Medulla oblongata (tissue), 1 donor: ENCODE results near the gene TRIM62.

Experiments
- DNase-seq: peaks from one replicate; pipeline ENCODE4 v3.0.0-alpha.2; 2015; ENCODE audit errors: extremely low spot score

TRIM62 gene

DNA sequence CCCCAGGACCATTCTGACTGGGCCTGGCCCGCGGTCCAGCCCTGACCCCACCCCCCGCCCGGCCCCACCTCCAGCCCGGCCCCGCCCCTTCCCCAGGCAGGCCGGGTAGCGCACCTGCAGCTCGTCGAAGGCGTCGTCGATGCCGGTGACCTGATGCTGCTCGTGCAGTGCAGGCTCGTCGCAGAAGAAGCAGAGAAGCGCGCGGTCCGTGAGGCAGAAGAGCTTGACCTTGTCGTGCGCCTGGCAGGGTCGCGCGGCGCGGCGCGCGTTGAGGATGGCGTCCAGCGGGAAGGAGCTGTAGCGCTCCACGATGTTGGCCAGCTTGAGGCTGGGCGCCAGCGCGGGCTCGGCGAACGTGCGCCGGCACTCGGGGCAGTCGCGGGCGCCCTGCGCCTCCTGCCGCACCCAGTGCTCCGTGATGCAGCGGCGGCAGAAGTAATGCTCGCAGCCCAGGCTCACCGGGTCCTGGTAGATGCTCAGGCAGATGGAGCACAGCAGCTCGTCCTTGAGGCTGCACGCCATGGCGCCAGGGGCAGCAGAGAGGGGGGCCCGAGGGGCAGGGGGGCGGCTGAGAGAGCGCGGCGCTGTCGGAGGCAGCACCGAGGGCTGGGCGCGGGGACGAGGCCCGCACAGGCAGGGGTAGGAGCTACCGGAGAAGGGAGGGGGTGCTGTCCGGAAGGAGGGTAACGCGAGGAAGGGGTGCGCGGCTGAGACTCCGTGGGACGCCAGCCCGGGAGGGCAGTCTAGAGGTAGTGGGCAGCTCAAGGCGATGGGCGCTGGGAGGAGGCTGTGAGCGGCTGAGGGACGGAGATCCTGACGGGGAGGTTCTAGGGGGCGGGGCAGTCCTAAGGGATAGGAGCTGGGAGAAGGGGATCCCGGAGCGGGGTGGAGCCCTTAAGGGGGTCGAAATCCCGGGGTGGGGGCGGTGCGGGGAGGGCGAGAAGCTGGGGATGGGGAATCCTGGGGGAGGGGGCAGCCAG lies 642 bp downstream of the TRIM62 start:
- no peak for DNase-seq

DNA sequence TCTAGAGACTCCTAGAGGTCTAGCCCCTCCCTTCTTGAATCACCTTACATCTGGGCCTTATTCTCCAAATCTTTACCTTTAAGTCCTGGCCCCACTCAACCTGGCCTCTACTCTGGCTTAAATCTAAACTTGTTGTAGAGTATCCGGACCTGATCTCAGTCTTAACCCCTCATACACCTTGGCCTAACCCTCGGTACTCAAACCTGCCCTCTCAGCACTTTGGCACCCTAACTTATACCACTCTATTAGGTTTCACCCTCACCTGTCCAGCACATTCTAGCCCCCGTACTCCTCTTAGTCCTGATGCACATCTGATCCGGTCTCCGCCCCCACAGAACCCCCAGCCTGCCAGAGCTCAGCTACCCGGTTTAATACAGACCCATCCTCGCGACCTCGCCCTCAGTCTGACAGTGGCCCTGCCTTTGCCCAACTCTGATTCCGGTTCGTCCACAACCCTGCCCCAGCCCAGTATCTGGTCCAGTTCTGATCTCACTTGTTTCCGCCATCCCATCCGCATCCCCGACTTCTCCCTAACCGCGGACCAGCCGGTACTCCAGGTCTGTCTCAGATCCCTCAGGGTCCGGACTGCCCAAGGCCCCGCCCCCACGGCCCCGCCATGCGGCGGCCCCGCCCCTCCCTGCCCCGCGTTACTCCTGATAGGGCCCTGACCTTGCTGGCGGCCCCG lies 1.5 kb downstream of the TRIM62 start:
- peak; percentile 94 for DNase-seq

DNA sequence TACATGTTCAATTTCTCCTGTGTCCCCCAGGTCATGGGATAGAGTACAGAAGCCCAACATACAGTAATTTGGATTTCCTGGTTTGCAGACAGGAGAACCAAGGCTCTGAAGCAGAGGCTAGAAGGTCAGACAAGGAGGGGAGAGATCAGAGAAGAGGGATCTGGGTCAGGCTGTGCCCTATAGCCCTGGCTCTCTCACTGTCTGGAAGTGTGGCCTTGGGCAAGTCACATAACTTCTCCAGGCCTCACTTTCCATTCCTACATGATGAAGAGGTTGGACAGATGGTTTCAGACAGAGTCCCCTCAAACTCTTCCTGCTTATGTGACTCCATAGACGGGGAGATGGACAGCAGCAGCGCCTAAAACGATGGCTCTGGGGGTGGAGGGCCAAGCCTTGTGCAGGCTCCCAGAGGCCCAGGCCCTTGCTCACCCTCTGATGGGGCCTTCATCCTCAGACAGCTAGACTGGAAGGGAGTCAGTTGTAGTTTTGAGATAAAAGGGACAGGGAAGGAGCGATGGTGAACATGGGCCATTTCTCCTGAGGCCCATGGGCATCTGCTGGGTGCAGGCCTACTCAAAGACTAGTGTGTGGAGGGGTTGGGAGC lies 2.9 kb downstream of the TRIM62 start:
- no peak for DNase-seq

DNA sequence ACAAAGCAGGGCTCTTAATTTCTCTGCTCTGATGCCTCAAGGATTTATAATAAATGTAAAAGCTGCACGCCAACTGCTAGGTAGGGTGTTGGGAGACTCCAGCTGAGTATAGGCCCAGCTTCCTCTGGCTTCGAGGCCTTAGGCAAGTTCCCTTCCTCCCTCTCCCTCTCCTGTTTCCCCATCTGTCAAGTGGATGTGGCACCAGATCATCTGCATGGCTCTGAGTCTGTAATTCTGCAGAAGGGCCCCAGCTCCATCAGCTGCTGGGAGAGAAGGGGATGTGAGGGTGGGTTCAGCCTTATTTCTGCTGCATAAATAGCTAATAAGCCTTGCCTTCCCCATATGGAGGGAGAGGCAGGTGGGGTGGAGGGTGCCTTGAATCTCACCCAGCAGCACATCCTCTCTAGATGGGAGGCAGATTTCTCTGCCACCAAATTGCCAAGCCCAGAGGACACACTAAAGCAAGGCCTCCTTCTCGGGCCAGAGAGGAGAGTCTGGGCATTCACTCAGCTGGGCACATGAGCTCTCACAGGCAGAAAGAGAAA lies 3.8 kb downstream of the TRIM62 start:
- no peak for DNase-seq

DNA sequence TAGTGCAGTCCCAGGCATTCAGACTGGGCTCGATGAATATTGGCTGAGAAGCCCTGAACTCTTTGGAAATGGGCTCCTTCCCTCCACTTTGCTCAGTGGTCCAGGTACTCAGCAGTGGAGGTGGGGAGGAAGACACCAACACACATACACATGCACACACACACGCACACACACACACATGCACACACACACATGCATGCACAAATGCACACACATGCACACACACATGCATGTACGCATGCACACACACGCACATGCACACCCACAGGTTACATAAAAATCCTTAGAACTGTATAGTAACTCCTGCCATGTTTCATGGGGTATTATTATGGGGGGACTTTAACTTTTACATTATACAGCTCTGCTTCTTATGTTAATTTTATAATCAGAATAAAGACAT lies 5.0 kb downstream of the TRIM62 start:
- no peak for DNase-seq

DNA sequence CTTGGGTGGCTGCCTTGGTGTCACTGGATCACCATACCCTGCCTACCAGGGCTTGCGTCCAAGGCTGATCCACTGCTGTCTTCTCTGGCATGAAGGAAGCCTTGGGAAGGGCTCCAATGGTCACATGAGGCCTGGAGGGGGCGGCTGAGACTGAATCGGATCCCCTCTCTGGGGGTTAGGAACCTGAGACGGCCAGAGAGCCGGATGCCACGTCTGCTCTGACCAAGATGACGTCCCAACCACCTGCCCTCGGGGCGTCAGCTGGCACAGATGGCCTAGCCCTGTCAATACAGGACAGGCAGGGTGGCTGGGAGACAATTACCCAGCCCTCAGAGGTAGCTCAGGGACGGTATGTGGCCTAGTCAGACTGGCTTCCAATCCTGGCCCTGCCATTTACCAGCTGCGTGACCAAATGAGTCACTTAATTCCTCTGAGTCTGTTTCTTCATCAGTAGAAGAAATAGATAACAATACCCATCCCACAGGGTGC lies 5.4 kb downstream of the TRIM62 start:
- DNase-seq, result peak; percentile 50

DNA sequence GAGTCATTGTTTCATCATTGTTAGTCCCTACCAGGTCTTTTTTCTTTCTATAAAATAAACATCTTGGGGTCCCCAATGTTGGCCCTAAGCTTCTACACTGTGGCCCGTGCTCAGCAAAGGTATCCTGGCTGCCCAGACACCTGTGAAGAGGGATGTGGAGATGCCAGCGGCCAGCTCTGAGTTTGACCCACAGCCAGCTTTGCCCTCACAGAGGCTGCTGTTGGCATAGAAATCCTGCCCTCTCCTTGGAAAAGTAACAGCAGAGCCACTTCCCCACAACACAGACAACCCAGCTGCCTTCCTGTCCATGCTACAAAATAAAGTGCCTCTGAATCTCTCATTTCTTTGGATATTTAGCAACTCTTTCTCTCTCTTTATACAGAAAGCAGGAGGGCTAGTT lies 6.0 kb downstream of the TRIM62 start:
- DNase-seq, result no peak

DNA sequence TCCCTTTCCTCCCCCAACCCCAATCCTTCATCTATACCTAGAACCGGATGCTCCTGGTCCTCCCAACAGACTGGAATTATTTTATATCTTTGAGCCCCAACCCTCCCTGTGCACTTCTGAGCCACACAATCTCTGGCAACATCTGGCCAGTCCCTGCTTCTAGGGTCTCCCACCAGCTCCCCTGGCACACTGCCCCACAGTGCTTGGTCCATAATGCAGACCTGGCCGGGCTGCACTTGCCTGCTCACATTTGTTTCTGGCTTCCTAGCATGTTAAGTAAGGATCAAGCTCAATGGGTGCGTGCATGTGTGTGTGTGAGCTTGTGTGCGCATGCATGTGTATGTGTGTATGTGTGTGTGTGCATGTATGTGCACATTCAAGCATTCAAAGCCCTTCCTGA lies 8.8 kb downstream of the TRIM62 start:
- no peak for DNase-seq

DNA sequence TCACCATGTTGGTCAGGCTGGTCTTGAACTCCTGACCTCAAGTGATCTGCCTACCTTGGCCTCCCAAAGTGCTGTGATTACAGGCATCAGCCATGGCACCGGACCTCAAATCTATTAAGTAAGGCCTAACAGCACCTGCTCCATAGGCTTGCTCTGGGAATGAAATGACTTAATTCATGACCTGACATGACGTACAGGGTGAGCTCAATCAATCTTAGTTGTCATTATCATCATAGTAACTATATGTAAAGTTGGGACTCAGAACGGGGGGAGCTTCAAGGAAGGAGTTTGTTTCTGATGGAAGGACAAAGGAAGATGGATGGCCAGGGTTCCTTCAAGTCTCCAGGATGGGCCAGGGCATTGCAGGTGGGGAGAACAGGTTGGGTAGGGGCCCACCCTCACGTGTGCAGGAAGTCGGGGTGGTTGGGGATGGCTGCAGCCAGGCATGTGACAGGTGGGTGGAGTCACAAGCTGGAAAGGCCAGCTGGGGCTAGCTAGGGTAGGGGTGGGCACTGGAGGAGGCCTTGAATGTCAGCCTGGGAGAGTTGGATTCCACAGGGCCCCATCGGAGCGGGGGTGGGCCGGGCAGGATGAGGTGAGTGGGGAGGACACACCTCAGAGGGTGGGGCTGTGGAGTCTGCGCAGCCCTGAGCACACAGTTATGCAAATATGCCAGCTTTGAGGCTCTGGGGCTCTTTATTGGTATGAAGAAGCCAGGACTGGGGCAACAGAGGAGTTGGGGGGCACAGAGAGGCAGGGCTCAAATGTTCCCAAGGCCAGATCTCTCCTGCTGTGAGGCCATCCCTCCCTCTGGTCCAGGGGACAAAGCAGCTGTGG lies 9.6 kb downstream of the TRIM62 start:
- DNase-seq, result no peak

DNA sequence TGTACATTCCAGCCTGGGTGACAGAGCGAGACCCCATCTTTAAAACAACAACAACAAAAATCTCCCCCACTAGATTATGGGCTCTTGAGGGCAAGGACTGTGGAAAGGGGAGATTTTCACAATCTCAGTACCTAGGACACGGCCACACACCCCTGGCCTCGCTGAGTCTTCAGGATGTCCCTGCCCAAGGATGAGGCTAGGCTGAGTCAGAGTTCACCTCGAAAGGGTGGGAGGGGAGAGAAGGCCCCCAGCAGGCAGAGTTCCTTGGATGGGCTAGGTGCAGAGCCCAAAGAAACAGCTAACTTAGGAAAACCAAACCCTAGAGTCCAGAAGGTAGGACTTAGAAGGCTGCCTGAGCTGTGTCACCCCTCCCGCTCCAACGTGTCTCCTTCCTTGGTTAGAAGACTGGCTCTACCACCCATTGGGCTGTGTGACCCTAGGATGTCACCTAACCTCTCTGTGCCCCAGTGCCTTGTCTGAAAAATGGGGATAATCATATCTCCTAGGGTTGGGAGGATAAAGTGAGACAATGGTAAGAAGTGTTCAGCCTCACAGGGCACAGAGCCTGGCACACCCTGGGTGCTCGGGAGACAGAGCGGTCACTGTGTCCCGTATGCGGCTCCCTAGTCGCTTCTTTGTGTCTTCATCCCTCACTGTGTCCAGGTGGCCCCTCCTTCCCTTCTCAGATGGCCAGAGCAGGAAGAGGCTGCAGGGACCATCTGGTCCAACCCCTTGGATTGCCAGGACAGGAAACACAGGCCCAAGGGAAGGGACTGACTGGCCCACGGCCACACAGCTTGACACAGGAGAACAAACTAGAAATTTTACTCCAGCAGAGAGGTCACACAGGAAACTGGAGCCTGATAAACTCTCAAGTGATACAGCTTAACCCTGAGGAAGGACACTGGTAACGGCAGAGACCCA lies 11.2 kb downstream of the TRIM62 start:
- DNase-seq, result peak; percentile 77

DNA sequence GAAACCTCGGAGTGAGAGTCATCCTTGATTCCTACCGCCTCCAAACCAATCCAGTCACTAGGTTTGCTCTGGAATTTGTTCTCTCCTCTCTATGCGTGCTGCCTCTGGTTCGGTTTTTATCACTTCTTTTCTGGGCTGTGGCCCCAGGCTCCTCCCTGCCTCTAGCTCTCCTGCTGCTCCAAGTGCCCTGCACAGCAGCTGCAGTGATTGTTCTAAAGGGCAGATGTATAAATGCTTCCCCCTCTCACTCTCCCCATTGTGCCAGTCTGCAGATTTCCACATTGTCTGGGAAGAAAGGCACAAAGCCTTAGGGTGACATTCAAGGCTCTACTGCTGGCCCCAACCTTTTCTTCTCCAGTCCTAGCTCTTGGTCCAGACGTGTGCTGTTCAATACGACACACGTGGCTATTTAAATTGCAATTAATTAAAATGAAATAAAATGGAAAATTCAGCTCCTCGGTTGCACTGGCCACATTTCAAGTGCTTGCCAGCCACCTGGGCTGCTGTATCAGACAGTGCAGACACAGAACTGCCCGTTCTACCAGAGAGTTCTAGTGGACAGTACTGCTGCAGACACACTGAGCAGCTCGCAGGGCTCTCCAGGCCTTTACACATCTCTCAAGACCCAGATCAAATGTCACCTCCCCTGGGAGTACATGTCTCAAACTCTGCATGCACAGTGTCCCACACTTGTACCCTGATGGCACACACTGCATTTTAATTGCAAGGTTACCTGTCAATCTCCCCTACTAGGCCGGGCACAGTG lies 12.4 kb downstream of the TRIM62 start:
- DNase-seq, result peak; percentile 77

DNA sequence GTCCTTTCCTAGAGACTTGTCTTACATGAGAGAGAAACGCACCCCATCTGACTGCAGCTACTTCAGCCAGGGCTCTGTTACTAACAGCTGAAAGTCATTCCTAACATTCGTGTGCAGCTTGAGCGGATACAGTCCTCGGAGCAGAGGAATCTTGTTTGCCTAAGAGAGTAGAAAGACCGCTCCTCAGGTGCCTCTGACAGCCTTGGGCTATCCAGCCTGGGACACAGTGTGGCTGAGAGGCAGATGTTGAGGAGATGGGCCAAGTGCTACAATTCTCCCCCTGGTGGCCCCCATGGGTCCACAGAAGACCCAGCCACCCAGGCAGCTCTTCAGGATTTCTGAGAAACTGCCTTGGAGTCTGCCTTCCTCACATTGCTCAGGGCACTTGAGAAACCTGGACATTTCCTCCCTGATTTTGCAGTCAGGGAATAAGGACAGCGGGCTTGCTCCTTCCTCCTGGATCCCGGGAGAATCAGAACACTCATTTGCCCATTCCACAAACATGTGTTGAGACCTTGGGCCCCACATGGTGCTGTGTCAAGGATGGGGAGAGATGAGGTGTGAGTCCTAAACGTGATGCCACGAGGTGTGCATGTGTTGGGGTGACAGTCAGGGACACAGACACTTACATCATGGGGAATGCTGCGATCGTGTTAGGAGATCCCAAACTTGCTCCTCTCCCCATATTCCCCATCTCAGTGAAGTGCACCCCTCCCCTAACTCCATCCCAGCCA lies 13.1 kb downstream of the TRIM62 start:
- DNase-seq, result no peak

DNA sequence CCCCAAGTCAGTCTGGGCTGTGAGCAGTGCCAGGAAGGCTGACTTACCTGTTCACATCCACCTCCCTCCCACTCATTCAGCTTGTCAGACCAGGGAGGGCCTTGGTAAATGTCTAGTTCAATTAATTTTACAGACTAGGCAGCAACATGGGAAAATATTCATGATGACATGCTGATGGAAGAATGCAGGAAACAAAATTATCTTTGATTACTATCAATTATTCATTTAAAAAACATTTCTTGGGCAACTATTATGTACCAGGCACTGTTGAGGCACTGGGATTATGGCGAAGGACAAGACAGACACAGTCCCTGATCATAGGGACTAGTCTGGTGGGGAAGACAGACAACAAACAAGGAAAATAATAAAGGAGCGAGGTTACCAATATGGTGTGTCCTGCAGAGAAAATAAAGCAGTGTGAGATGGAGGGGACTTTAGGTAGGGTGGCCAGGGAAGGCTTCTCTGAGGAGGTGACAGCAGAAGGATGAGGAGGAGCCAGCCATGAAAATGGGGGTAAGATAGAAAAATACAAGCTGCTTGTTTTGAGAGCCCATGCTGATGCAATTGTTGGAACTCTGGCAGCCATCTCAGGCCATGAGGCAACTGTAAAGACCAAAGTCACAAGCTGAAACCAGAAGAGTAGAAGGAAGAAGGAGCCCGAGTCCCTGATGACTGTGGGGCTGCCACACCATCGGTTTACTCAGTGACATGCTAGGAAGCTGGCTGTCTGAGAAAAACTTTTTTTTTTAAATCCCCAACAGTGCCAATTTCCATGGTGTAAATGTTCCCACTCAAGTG lies 14.0 kb downstream of the TRIM62 start:
- no peak for DNase-seq

DNA sequence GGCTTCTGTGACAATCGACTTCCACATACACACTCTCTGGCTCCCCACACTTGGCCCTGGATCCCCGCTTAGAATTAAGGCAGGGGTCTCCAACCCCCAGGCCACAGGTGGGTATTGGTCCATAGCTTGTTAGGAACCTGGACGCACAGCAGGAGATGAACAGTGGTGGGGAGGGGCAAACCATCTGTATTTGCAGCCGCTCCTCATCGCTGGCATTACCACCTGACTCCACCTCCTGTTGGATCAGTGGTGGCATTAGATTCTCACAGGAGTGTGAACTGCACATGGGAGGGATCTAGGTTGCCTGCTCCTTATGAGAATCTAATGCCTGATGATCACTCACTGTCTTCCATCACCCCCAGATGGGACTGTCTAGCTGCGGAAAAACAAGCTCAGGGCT lies 16.0 kb downstream of the TRIM62 start:
- DNase-seq, result no peak

DNA sequence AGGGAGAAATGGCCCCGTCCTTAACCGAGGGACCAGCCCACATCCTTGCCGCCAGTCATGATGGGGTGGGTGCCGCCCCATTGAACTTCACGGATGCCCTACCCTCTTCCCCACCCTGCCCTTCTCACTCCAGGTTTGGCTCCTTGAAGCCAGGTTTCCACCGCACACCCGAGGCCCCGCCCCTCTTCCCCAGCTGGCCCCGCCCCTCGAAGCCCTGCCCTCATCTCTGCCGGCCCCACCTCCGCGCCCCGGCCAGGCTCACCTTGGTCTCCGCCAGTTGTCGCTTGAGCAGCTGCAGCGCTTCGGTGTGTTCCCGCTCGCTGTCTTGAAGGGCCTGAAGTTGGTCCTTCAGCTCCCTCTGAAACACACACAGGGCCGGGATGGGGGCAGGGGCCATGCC lies 16.6 kb downstream of the TRIM62 start:
- no peak for DNase-seq

DNA sequence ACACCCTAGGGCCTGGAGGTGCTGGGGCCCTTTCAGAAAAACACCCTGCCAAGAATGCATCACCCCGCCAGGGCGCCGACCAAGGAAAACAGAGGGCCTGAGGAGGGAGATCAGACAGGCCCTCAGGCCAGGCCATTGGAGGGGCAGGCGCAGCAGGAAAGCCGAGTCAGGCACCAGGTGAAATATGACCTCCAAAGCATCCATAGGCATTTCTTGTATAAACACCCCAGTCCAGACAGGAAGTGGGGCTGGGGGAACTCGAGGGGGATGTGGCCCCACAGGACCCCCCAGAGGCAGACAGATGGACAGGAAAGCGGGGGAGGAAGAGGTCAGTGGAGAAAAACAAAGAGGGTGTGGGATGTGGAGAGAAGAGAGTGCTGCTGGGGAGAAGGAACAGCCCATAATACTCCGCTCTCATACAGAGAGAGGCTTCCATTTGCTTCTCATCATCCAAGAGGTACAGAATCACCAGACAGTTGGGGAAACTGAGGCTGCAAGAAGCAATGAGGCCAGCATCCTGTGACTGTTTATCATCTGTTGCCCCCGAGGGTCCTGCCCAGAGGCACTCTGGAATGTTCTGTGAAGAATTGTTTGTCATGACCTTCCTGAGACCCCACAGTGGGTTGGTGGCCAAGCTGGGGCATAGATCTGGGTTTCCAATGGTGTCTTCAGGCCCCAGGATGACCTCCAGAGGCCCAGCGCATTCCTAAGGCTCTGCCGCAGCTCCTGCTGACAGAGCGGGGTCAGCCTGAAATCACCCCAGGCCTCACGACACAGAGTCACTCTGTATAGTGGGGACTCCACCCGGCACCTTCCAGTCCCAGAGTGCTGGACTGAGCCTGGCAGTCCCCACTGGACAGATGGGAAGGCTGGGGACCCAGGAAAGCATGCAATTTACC lies 18.0 kb downstream of the TRIM62 start:
- DNase-seq, result no peak

DNA sequence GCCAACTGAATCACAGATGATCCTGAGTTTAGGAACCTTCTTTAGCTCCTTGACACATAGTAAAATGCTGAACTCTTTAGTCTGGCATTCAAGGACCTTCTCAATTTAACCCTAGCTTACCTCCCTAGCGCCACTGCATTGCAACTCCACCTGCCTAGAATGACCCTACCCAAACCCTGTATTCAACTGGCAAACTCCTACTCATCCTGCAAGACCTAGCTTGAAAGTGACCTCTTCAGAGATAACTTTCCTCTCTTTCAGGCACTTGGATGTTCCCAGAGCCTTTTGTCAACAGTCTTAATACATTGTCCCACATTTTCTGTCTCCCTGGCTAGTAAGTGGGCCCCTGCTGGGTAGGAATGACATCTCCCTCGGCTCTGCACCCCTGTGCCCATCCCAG lies 19.7 kb downstream of the TRIM62 start:
- no peak for DNase-seq
